Neural progenitor cell (in vitro differentiated cells): Measurements from ENCODE around the gene CCDC120. TPM values are rescaled to one million over a fixed set of nuclear protein-coding genes. Genes with fewer than 3 reads are reported as not detected.

Experiments used
- DNase-seq: peaks from one replicate; pipeline ENCODE4 v3.0.0-alpha.2; 2016; ENCODE audit warnings: low spot score
- H2AFZ ChIP-seq: fragments of 200-600 bp; sonication (generic); replicated peaks from 2 replicates; pipeline ENCODE4 v1.6.1; 2016; ENCODE audit warnings: antibody characterized with exemption
- H3F3A ChIP-seq: fragments of 200-600 bp; sonication (generic); 2 replicates; pipeline ENCODE4 v1.6.1; 2016; ENCODE audit warnings: antibody characterized with exemption, low read depth
- H3K27ac ChIP-seq: fragments of 200-600 bp; sonication (generic); 2 replicates; pipeline ENCODE4 v1.5.1; 2016; ENCODE audit warnings: mild to moderate bottlenecking
- H3K27me3 ChIP-seq: fragments of 200-600 bp; sonication (generic); 2 replicates; pipeline ENCODE4 v1.6.1; 2016; ENCODE audit warnings: mild to moderate bottlenecking, moderate library complexity
- H3K36me3 ChIP-seq: fragments of 200-600 bp; sonication (generic); 2 replicates; pipeline ENCODE4 v1.5.1; 2016
- H3K4me1 ChIP-seq: fragments of 200-600 bp; sonication (generic); 2 replicates; pipeline ENCODE4 v1.6.1; 2016; ENCODE audit warnings: mixed run types
- H3K4me2 ChIP-seq: fragments of 200-600 bp; sonication (generic); 2 replicates; pipeline ENCODE4 v1.6.1; 2016
- H3K4me3 ChIP-seq: fragments of 200-600 bp; sonication (generic); 2 replicates; pipeline ENCODE4 v1.5.1; 2016
- H3K79me2 ChIP-seq: fragments of 200-600 bp; sonication (generic); 2 replicates; pipeline ENCODE4 v1.6.1; 2016; ENCODE audit warnings: low read depth
- H3K9ac ChIP-seq: fragments of 200-600 bp; sonication (generic); 2 replicates; pipeline ENCODE4 v1.6.1; 2016
- H3K9me3 ChIP-seq: fragments of 200-600 bp; sonication (generic); 2 replicates; pipeline ENCODE4 v1.5.1; 2016; ENCODE audit warnings: low read depth
- H4K20me1 ChIP-seq: fragments of 200-600 bp; sonication (generic); 2 replicates; pipeline ENCODE4 v1.6.1; 2016; ENCODE audit warnings: low read depth
- H3K27ac Mint-ChIP-seq: 3 replicates; pipeline ENCODE4 v1.8.0; 2021; ENCODE audit warnings: mixed read lengths
- H3K27me3 Mint-ChIP-seq: 2 replicates; pipeline ENCODE4 v1.8.0; 2022; ENCODE audit warnings: low read depth, mild to moderate bottlenecking, inconsistent platforms, moderate library complexity, mixed read lengths; ENCODE audit not compliant: insufficient read depth
- H3K36me3 Mint-ChIP-seq: 3 replicates; pipeline ENCODE4 v1.8.0; 2021; ENCODE audit warnings: mixed read lengths
- H3K4me1 Mint-ChIP-seq: 3 replicates; pipeline ENCODE4 v1.8.0; 2021; ENCODE audit warnings: mixed read lengths
- H3K4me3 Mint-ChIP-seq: 3 replicates; pipeline ENCODE4 v1.8.0; 2021; ENCODE audit warnings: mild to moderate bottlenecking, moderate library complexity, mixed read lengths
- H3K9me3 Mint-ChIP-seq: 3 replicates; pipeline ENCODE4 v1.8.0; 2020; ENCODE audit warnings: mixed read lengths
- CTCF ChIP-seq: fragments of 200-600 bp; sonication (generic); IDR thresholded peaks from 2 replicates; pipeline ENCODE4 v1.5.1; 2017; ENCODE audit warnings: antibody characterized with exemption, mild to moderate bottlenecking
- EZH2 ChIP-seq: fragments of 200-600 bp; sonication (generic); IDR thresholded peaks from 2 replicates; pipeline ENCODE4 v1.6.1; 2017; ENCODE audit warnings: antibody characterized with exemption, mild to moderate bottlenecking, moderate library complexity
- EZH2phosphoT487 ChIP-seq: fragments of 200-600 bp; sonication (generic); IDR thresholded peaks from 2 replicates; pipeline ENCODE4 v1.6.1; 2017; ENCODE audit warnings: antibody characterized with exemption
- total RNA-seq: library from RNA; depleted of rRNA; stranded (reverse); fragments of >200 nt; gene quantifications from 2 replicates; pipeline ENCODE4 v1.2.3, GENCODE V29; 2015; ENCODE audit warnings: low replicate concordance

The CCDC120 gene
- total RNA-seq, 1 donor from 2014 or later, result 1.1 TPM

DNA sequence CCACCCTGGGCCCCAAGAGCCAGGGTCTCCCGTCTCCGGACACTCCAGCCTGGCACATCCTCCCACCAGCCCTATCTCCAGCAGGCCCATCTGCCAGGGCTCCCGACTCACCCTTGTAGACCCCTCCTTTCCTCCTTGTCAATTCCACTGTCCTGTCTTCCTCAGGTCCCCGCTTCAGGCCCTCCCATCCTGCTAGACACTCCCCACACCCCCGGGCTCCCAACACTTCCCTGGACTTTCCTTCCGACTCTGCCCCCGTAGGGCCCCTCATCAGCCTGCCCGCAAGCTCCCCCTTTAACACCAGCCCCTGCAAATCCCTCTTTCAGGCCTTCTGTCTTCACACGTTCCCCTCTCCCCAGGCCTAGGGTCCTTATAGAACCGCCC, 13.9 kb downstream of the CCDC120 start:
- H3K4me1 Mint-ChIP-seq, result peaks cover 8% of the 10 kb centered on the region
- Histone ChIP-seq H3K9me3 (no peaks in the 10 kb centered on the region), H3K4me1 (no peaks in the 10 kb centered on the region), H3K4me3 (peak overlapping the region; percentile 78), H3K4me2 (peak overlapping the region; percentile 88), H3F3A (no peaks in the 10 kb centered on the region), H3K79me2 (no peaks in the 10 kb centered on the region), H4K20me1 (no peaks in the 10 kb centered on the region), H3K36me3 (no peaks in the 10 kb centered on the region), H3K27me3 (no peaks in the 10 kb centered on the region), H3K27ac (no peak overlapping the region), H2AFZ (no peak overlapping the region), H3K9ac (no peak overlapping the region)
- no peak for DNase-seq
- no peaks in the 10 kb centered on the region for H3K36me3 Mint-ChIP-seq
- peak overlapping the region; percentile 88 for H3K4me3 Mint-ChIP-seq
- H3K27ac Mint-ChIP-seq, result peak overlapping the region; percentile 60
- TF ChIP-seq EZH2phosphoT487 (no peak), EZH2 (no peak), CTCF (no peak)
- peaks cover 23% of the 10 kb centered on the region for H3K9me3 Mint-ChIP-seq
- peaks cover 11% of the 10 kb centered on the region for H3K27me3 Mint-ChIP-seq

- Histone ChIP-seq H2AFZ (peak within 1 kb of the TSS; percentile 50), H3K79me2 (no peaks in the 10 kb centered on the region), H3K4me1 (no peaks in the 10 kb centered on the region), H3F3A (no peaks in the 10 kb centered on the region), H3K4me2 (peak within 1 kb of the TSS; percentile 88), H3K27ac (no peak within 1 kb of the TSS), H3K27me3 (no peaks in the 10 kb centered on the region), H4K20me1 (no peaks in the 10 kb centered on the region), H3K4me3 (peak within 1 kb of the TSS; percentile 78), H3K36me3 (no peaks in the 10 kb centered on the region), H3K9ac (peak within 1 kb of the TSS; percentile 59), H3K9me3 (no peaks in the 10 kb centered on the region)
- Mint-ChIP-seq H3K27ac (peak within 1 kb of the TSS; percentile 60), H3K9me3 (peaks cover 22% of the 10 kb centered on the region), H3K27me3 (peaks cover 7% of the 10 kb centered on the region), H3K4me3 (peak within 1 kb of the TSS; percentile 88), H3K4me1 (peaks cover 8% of the 10 kb centered on the region), H3K36me3 (no peaks in the 10 kb centered on the region)
- TF ChIP-seq EZH2, result no peak
- no peak for TF ChIP-seq CTCF
- no peak for TF ChIP-seq EZH2phosphoT487
- DNase-seq, result peak; percentile 91
These were observed 15.1 kb downstream of the CCDC120 start, which contains the start of gene PRAF2 for GRCh38 chrX:49073601-49074575. PRAF2 (minus strand) TSS chrX:49074002; CDS start chrX:49073987, 15 bp downstream.

DNA sequence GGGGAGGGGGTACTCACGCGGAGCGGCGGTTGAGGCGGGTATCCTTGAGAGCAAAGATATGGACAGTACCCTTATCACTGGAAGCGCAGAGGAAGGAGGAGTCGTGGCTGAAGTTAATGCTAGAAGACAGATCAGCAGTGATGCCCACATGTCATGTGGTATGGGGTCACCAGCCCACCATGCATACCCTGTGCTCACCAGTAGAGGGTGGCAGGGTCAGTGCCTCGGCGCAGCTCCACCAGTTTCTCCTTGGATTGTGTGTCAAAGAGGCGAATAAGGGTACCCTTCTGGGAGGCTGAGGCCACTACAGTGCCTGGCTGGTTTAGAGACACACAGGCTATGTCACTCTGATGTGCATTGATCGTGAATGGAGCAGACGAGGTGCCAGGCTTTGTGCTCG, 16.5 kb downstream of the CCDC120 start:
- Histone ChIP-seq H3K27me3 (no peaks in the 10 kb centered on the region), H3F3A (no peaks in the 10 kb centered on the region), H4K20me1 (no peaks in the 10 kb centered on the region), H3K4me2 (no peak overlapping the region), H2AFZ (no peak overlapping the region), H3K27ac (no peak overlapping the region), H3K4me3 (no peak overlapping the region), H3K9me3 (no peaks in the 10 kb centered on the region), H3K36me3 (no peaks in the 10 kb centered on the region), H3K9ac (no peak overlapping the region), H3K79me2 (no peaks in the 10 kb centered on the region), H3K4me1 (no peaks in the 10 kb centered on the region)
- no peak for DNase-seq
- no peak for TF ChIP-seq CTCF
- no peak for TF ChIP-seq EZH2phosphoT487
- no peak for TF ChIP-seq EZH2
- H3K9me3 Mint-ChIP-seq, result peaks cover 23% of the 10 kb centered on the region
- H3K27me3 Mint-ChIP-seq, result peaks cover 7% of the 10 kb centered on the region
- H3K27ac Mint-ChIP-seq, result no peak overlapping the region
- H3K4me1 Mint-ChIP-seq, result peaks cover 12% of the 10 kb centered on the region
- no peaks in the 10 kb centered on the region for H3K36me3 Mint-ChIP-seq
- no peak overlapping the region for H3K4me3 Mint-ChIP-seq
